Transverse colon (tissue), 4 donors: Measurements from ENCODE around the gene TESK2. TPM values are rescaled to one million over a fixed set of nuclear protein-coding genes. Genes with fewer than 3 reads are reported as not detected.

ENCODE experiments used
- DNase-seq: peaks from one replicate; pipeline ENCODE4 v3.0.0-alpha.2; 2019
- H3K27ac ChIP-seq, 4 donors: fragments of 200-600 bp; sonication (generic); 2 replicates each; pipeline ENCODE4 v1.5.1; 2016 to 2018; ENCODE audit warnings: inconsistent platforms in 4 of 4
- H3K27me3 ChIP-seq: fragments of 200-600 bp; sonication (generic); 2 replicates; pipeline ENCODE4 v1.5.1; 2017; ENCODE audit warnings: inconsistent platforms
- H3K36me3 ChIP-seq, 4 donors: fragments of 200-600 bp; sonication (generic); 2 replicates each; pipeline ENCODE4 v1.5.1; 2017 to 2019; ENCODE audit warnings: inconsistent platforms in 4 of 4
- H3K4me1 ChIP-seq, 4 donors: fragments of 200-600 bp; sonication (generic); 2 replicates each; pipeline ENCODE4 v1.5.1; 2017 to 2020; ENCODE audit warnings: inconsistent platforms in 4 of 4
- H3K4me3 ChIP-seq, 4 donors: fragments of 200-600 bp; sonication (generic); 1 replicate in 1 of 4; 2 replicates in 3 of 4; pipeline versions ENCODE4 v1.5.1 to v1.6.1; 2017 to 2019; ENCODE audit warnings: inconsistent platforms in 4 of 4
- H3K9me3 ChIP-seq, 2 donors: fragments of 200-600 bp; sonication (generic); 2 replicates each; pipeline ENCODE4 v1.5.1; 2017 to 2019; ENCODE audit warnings: inconsistent platforms in 2 of 2
- CTCF ChIP-seq, 5 experiments: fragments of 200-600 bp in 3 of 5; fragments of 450-650 bp in 2 of 5; sonication (generic) in 3 of 5; IDR thresholded peaks; 1 replicate in 2 of 5; 2 replicates in 3 of 5; pipeline ENCODE4 v1.5.1; 2016 to 2017; ENCODE audit warnings: antibody characterized with exemption in 5 of 5, inconsistent platforms in 3 of 5, mild to moderate bottlenecking in 2 of 5, moderate library complexity in 1 of 5
- EP300 ChIP-seq: sonication (generic); formaldehyde crosslinking; IDR thresholded peaks from one replicate; pipeline ENCODE4 v1.6.1; 2017; ENCODE audit warnings: antibody characterized with exemption, low read depth
- POLR2A ChIP-seq: fragments of 450-650 bp; IDR thresholded peaks from one replicate; pipeline ENCODE4 v1.6.1; 2016; ENCODE audit warnings: antibody characterized with exemption, mild to moderate bottlenecking, moderate library complexity
- POLR2AphosphoS5 ChIP-seq, 3 donors: sonication (generic); formaldehyde crosslinking; IDR thresholded peaks; one replicate each; pipeline ENCODE4 v1.6.1; 2016; ENCODE audit warnings: antibody characterized with exemption in 3 of 3
- WGBS, 2 donors: methylation state at CpG; one replicate each; pipeline ENCODE4 v1.1.5; 2018; ENCODE audit warnings: low coverage in 1 of 2; 5-methylcytosine and 5-hydroxymethylcytosine counted together
- in situ Hi-C, 4 donors: fragments of 200-750 bp; cut with MboI; loops; one replicate each; pipeline versions ENCODE4 v1.15.0 to v1.15.1; 2017; ENCODE audit warnings: low sequenced_read_pairs in 3 of 4, low pct_ligation_motif_present in 1 of 4, low pct_unique_long_range_greater_than_20kb in 1 of 4
- intact Hi-C: fragments of 100-400 bp; cut with DNase I; formaldehyde crosslinking; loops from one replicate; pipeline ENCODE4 v1.15.1; 2023; ENCODE audit warnings: low total_unique reads
- total RNA-seq, 4 donors: library from RNA; depleted of rRNA; stranded (reverse); fragments of >200 nt; gene quantifications; one replicate each; pipeline ENCODE4 v1.1.0, GENCODE V29; 2016

Gene TESK2
- total RNA-seq, 4 donors from 2014 or later: 5.2 to 32.2 (median 14.5) TPM

DNA sequence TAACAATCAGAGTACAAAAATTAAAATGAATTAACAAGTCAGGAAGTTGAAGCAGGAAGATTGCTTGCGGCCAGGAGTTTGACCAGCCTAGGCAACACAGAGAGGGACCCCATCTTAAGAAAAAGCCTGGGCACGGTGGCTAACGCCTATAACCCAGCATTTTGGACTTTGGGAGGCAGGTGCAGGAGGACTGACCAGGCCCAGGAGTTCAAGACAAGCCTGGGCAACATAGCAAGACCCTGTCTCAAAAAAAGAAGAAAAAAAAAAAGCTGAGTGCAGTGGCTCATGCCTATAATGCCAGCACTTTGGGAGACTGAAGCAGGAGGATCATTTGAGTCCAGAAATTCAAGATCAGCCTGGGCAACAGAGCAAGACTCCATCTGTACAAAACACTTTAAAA is 38.5 kb downstream of the TESK2 start:
- Histone ChIP-seq H3K27me3 (no peaks in the 10 kb centered on the region), H3K9me3 (no peaks in the 10 kb centered on the region), H3K4me3 (no peak overlapping the region), H3K36me3 (no peaks in the 10 kb centered on the region), H3K4me1 (no peaks in the 10 kb centered on the region), H3K27ac (no peak overlapping the region)
- no peak for DNase-seq
- in situ Hi-C loops: no loop called here
- 85 to 88% methylated on average over 3 of the region's 3 CpGs for WGBS, 2 donors
- TF ChIP-seq POLR2A: no peak
- no peak for TF ChIP-seq POLR2AphosphoS5 (IDR thresholded peaks at IDR 0.05)
- TF ChIP-seq CTCF (IDR thresholded peaks at IDR 0.05): no peak
- intact Hi-C loops: no loop called here

DNA sequence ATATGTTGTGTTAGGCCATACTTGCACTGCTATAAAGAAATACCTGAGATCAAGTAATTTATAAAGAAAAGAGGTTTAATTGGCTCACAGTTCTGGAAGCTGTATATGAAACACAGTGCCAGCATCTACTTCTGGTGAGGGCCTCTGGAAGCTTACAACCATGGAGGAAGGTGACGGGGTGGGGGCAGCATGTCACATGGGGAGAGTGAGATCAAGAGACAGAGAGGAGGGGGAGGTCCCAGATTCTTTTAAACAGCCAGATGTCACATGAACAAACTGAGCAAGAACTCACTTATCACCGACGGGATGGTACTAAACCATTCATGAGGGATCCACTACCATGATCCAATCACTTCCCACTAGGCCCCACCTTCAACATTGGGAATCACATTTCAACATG is 42.6 kb downstream of the TESK2 start:
- WGBS, 2 donors: 90 to 92% methylated on average over 3 of the region's 3 CpGs

GRCh38 chr1:45446950-45447672 is 43.9 kb downstream of the TESK2 start:
- WGBS, 2 donors: 89% methylated on average over 1 of the region's 1 CpG; no CpG with 5 or more reads in 1 of the 2 donors
- in situ Hi-C loops: no loop called here

More for the DNA sequence above, 42.6 kb downstream of the TESK2 start:
- in situ Hi-C loops (no loop called here), intact Hi-C loops (no loop called here)
- DNase-seq: no peak
- Histone ChIP-seq H3K9me3 (no peaks in the 10 kb centered on the region), H3K4me3 (no peak overlapping the region), H3K4me1 (peaks cover 0 to 3% (median 0%) of the 10 kb centered on the region in 4 donors), H3K36me3 (no peaks in the 10 kb centered on the region), H3K27ac (no peak overlapping the region), H3K27me3 (no peaks in the 10 kb centered on the region)
- no peak for TF ChIP-seq CTCF (IDR thresholded peaks at IDR 0.05)
- TF ChIP-seq EP300: no peak
- TF ChIP-seq POLR2A: no peak
- TF ChIP-seq POLR2AphosphoS5 (IDR thresholded peaks at IDR 0.05): no peak

GRCh38 chr1:45446530-45446929 is 44.4 kb downstream of the TESK2 start:
- no peak overlapping the region for H3K27ac ChIP-seq
- in situ Hi-C loops: no loop called here
- WGBS, 2 donors: 100% methylated on average over 1 of the region's 1 CpG
- no peaks in the 10 kb centered on the region for H3K27me3 ChIP-seq
- peaks cover 0 to 3% (median 0%) of the 10 kb centered on the region in 4 donors for H3K4me1 ChIP-seq
- no peak overlapping the region for H3K4me3 ChIP-seq
- TF ChIP-seq POLR2AphosphoS5 (IDR thresholded peaks at IDR 0.05) (no peak), POLR2A (no peak), CTCF (IDR thresholded peaks at IDR 0.05) (no peak), EP300 (no peak)
- intact Hi-C loops: no loop called here
- H3K36me3 ChIP-seq: no peaks in the 10 kb centered on the region
- H3K9me3 ChIP-seq: no peaks in the 10 kb centered on the region
- no peak for DNase-seq

More at GRCh38 chr1:45446950-45447672, 43.9 kb downstream of the TESK2 start:
- H3K9me3 ChIP-seq: no peaks in the 10 kb centered on the region
- no peaks in the 10 kb centered on the region for H3K27me3 ChIP-seq
- no peak overlapping the region for H3K4me3 ChIP-seq
- intact Hi-C loops: no loop called here
- peaks cover 0 to 3% (median 0%) of the 10 kb centered on the region in 4 donors for H3K4me1 ChIP-seq
- TF ChIP-seq POLR2A: no peak
- no peak for TF ChIP-seq CTCF (IDR thresholded peaks at IDR 0.05)
- no peak for TF ChIP-seq EP300
- TF ChIP-seq POLR2AphosphoS5 (IDR thresholded peaks at IDR 0.05): no peak
- no peak overlapping the region for H3K27ac ChIP-seq
- DNase-seq: no peak
- H3K36me3 ChIP-seq: no peaks in the 10 kb centered on the region
